ENCODE measurements around the gene ZBTB34.

DNA sequence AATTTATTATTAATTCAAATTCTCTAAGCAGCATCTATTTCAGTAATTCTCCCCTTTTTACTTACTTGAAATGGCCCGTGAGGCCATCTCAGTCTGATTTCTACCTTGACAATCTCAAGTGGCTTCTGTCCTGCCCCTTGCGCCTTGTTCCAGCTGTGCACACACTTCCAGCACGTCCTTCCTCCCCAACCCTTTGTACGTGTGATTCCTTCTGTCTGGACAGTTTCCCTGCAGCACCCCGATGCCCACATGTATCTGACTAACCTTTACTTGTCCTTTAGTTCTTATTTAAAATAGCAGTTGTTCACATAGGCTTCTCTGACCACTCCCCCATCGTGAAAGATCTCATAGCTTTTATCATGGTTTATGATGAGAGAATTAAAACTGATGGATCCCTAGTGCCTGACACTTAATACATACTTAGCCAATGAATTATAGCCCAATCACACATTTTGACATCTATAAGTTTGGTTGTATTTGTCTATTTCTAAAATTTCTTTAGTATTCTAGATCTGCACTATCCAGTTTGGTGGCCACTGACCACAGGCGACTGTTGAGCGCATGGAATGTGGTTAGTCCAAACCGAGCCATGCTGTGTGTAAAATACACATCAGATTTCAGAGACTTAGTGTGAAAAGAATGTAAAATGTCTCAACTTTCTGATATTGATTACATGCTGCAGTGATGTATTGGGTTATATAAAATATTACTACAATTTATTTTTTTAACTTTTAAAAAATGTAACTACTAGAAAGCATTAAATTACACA lies 14.3 kb downstream of the ZBTB34 start:
- no peak for TF ChIP-seq CTCF (IDR thresholded peaks at IDR 0.05)
- no peak for TF ChIP-seq POLR2A (IDR thresholded peaks at IDR 0.05)
